Keratinocyte (primary cell): ENCODE data around the gene COQ8A. TPM values are rescaled to one million over a fixed set of nuclear protein-coding genes. Genes with fewer than 3 reads are reported as not detected.

Experiments used
- DNase-seq: peaks from one replicate; pipeline ENCODE4 v3.0.0-alpha.2; 2011; ENCODE audit warnings: low read depth, missing footprints, low spot score
- FAIRE-seq: peaks from 2 replicates; lab custom pipeline; 2011; peaks lifted over from hg19 to GRCh38; lab: Jason Lieb, UNC
- H2AFZ ChIP-seq: 2 replicates; pipeline ENCODE4 v1.6.0; 2012; ENCODE audit warnings: low read length, control low read depth, inconsistent platforms; ENCODE audit not compliant: control insufficient read depth
- H3K27ac ChIP-seq: 2 replicates; pipeline ENCODE4 v1.5.1; 2011; ENCODE audit warnings: low read length; ENCODE audit not compliant: control insufficient read depth, insufficient read depth
- H3K27me3 ChIP-seq: 3 replicates; pipeline ENCODE4 v1.6.0; 2011; ENCODE audit warnings: low read length; ENCODE audit not compliant: control insufficient read depth, insufficient read depth; ENCODE audit errors: extremely low read depth
- H3K36me3 ChIP-seq, 2 experiments: 2 replicates in 1 of 2; 3 replicates in 1 of 2; pipeline ENCODE4 v1.5.1; 2011; ENCODE audit warnings: low read length in 2 of 2, mild to moderate bottlenecking in 1 of 2; ENCODE audit not compliant: control insufficient read depth in 2 of 2, insufficient read depth in 2 of 2; ENCODE audit errors: extremely low read depth in 1 of 2
- H3K4me1 ChIP-seq: 3 replicates; pipeline ENCODE4 v1.5.1; 2011; ENCODE audit warnings: low read length; ENCODE audit not compliant: control insufficient read depth, insufficient read depth; ENCODE audit errors: extremely low read depth
- H3K4me2 ChIP-seq: 3 replicates; pipeline ENCODE4 v1.6.0; 2011; ENCODE audit warnings: low read depth, low read length; ENCODE audit not compliant: control insufficient read depth, insufficient read depth; ENCODE audit errors: extremely low read depth
- H3K4me3 ChIP-seq, 3 experiments: fragments of 200-600 bp in 1 of 3; sonication (generic) in 1 of 3; 2 replicates in 2 of 3; 3 replicates in 1 of 3; pipeline ENCODE4 v1.5.1; 2011 to 2016; ENCODE audit warnings: low read length in 3 of 3, mild to moderate bottlenecking in 3 of 3, control low read depth in 2 of 3, inconsistent platforms in 1 of 3, low read depth in 1 of 3, mixed read lengths in 1 of 3, mixed run types in 1 of 3, moderate library complexity in 1 of 3; ENCODE audit not compliant: control insufficient read depth in 2 of 3, insufficient read depth in 2 of 3; ENCODE audit errors: extremely low read depth in 1 of 3
- H3K79me2 ChIP-seq: 2 replicates; pipeline ENCODE4 v1.6.0; 2012; ENCODE audit warnings: low read length; ENCODE audit not compliant: control insufficient read depth, insufficient read depth
- H3K9ac ChIP-seq: 3 replicates; pipeline ENCODE4 v1.6.0; 2011; ENCODE audit warnings: low read length; ENCODE audit not compliant: control insufficient read depth, insufficient read depth; ENCODE audit errors: extremely low read depth
- H3K9me1 ChIP-seq: 3 replicates; pipeline ENCODE4 v1.6.0; 2011; ENCODE audit warnings: low read length; ENCODE audit not compliant: control insufficient read depth, insufficient read depth; ENCODE audit errors: extremely low read depth
- H3K9me3 ChIP-seq: 2 replicates; pipeline ENCODE4 v1.5.1; 2012; ENCODE audit warnings: low read depth, low read length; ENCODE audit not compliant: control insufficient read depth
- H4K20me1 ChIP-seq: 3 replicates; pipeline ENCODE4 v1.6.0; 2011; ENCODE audit warnings: low read length; ENCODE audit not compliant: control insufficient read depth, insufficient read depth; ENCODE audit errors: extremely low read depth
- EZH2 ChIP-seq: IDR thresholded peaks from one replicate; pipeline ENCODE4 v1.6.1; 2012; ENCODE audit warnings: inconsistent platforms, mild to moderate bottlenecking, low read length, moderate library complexity
- dilution Hi-C: fragments of 300-500 bp; cut with MboI; formaldehyde crosslinking; loops from one replicate; pipeline ENCODE4 v1.7.0; 2020; ENCODE audit warnings: low sequenced_read_pairs; ENCODE audit not compliant: extremely low pct_ligation_motif_present
- polyA plus RNA-seq, 5 experiments: library from polyadenylated mRNA; depleted of rRNA in 3 of 5; stranded (reverse) in 3 of 5; stranded (forward) in 1 of 5; unstranded in 1 of 5; fragments of >200 nt; gene quantifications; 1 replicate in 1 of 5; 2 replicates in 3 of 5; 3 replicates in 1 of 5; pipeline versions ENCODE4 v1.2.1 to v1.2.3, GENCODE V29; 2011 to 2012; ENCODE audit warnings: missing spikeins in 2 of 5, low read depth in 1 of 5, low replicate concordance in 1 of 5
- TF ChIP-seq, protein P1 (sequence below), 3 experiments: IDR thresholded peaks in 1 of 3; conservative IDR thresholded peaks in 1 of 3; optimal IDR thresholded peaks in 1 of 3; 2 replicates in 2 of 3; 3 replicates in 1 of 3; pipeline versions ENCODE3 to v1.5.1; 2011; ENCODE audit warnings: low read length in 3 of 3, mild to moderate bottlenecking in 3 of 3, moderate library complexity in 2 of 3, control low read depth in 1 of 3, inconsistent platforms in 1 of 3; ENCODE audit not compliant: insufficient read depth in 2 of 3; ENCODE audit errors: extremely low read depth in 1 of 3

Gene COQ8A
- polyA plus RNA-seq, 1 donor (not counting 4 experiments of a cell fraction or from before 2014, with no cell fraction given) = 3.8 TPM

GRCh38 chr1:226891346-226891745, 48.7 kb upstream of the COQ8A start:
- peaks cover 5 to 25% of the 10 kb centered on the region in 2 experiments for H3K36me3 ChIP-seq
- TF ChIP-seq, protein P1, sequence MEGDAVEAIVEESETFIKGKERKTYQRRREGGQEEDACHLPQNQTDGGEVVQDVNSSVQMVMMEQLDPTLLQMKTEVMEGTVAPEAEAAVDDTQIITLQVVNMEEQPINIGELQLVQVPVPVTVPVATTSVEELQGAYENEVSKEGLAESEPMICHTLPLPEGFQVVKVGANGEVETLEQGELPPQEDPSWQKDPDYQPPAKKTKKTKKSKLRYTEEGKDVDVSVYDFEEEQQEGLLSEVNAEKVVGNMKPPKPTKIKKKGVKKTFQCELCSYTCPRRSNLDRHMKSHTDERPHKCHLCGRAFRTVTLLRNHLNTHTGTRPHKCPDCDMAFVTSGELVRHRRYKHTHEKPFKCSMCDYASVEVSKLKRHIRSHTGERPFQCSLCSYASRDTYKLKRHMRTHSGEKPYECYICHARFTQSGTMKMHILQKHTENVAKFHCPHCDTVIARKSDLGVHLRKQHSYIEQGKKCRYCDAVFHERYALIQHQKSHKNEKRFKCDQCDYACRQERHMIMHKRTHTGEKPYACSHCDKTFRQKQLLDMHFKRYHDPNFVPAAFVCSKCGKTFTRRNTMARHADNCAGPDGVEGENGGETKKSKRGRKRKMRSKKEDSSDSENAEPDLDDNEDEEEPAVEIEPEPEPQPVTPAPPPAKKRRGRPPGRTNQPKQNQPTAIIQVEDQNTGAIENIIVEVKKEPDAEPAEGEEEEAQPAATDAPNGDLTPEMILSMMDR (optimal IDR thresholded peaks at IDR 0.05 in 1 of 3, IDR thresholded peaks at IDR 0.05 in 1 of 3, conservative IDR thresholded peaks at IDR 0.05 in 1 of 3; ENCODE audit: extremely low read depth in 1 of 3, insufficient read depth in 2 of 3, low read length in 3 of 3) = no peak
- TF ChIP-seq EZH2 = no peak

GRCh38 chr1:226891846-226892523, 48.1 kb upstream of the COQ8A start:
- Histone ChIP-seq H3K4me2 (no peak overlapping the region), H3K79me2 (no peaks in the 10 kb centered on the region), H3K9me3 (no peaks in the 10 kb centered on the region), H2AFZ (no peak overlapping the region), H3K27me3 (no peaks in the 10 kb centered on the region), H3K9ac (no peak overlapping the region), H4K20me1 (no peaks in the 10 kb centered on the region), H3K9me1 (no peaks in the 10 kb centered on the region), H3K36me3 (peaks cover 5 to 25% of the 10 kb centered on the region in 2 experiments), H3K27ac (no peak overlapping the region), H3K4me3 (no peak overlapping the region), H3K4me1 (no peaks in the 10 kb centered on the region)
- no peak for DNase-seq
- dilution Hi-C loops = no loop called here
- no peak for FAIRE-seq
- TF ChIP-seq, protein P1 (optimal IDR thresholded peaks at IDR 0.05 in 1 of 3, IDR thresholded peaks at IDR 0.05 in 1 of 3, conservative IDR thresholded peaks at IDR 0.05 in 1 of 3; ENCODE audit: extremely low read depth in 1 of 3, insufficient read depth in 2 of 3, low read length in 3 of 3) = no peak
- TF ChIP-seq EZH2 = no peak

More at GRCh38 chr1:226891346-226891745, 48.7 kb upstream of the COQ8A start:
- dilution Hi-C loops = no loop called here
- Histone ChIP-seq H3K9ac (no peak overlapping the region), H3K4me1 (no peaks in the 10 kb centered on the region), H3K4me2 (no peak overlapping the region), H3K27ac (no peak overlapping the region), H3K4me3 (no peak overlapping the region), H2AFZ (no peak overlapping the region), H3K9me1 (no peaks in the 10 kb centered on the region), H4K20me1 (no peaks in the 10 kb centered on the region), H3K9me3 (no peaks in the 10 kb centered on the region), H3K27me3 (no peaks in the 10 kb centered on the region), H3K79me2 (no peaks in the 10 kb centered on the region)
- FAIRE-seq (no peak), DNase-seq (no peak)
